Activated CD4-positive, alpha-beta T cell treated with anti-CD3 and anti-CD28 coated beads, Interleukin-2, amount 50 U/mL, for 4 hours (primary cell): ENCODE results near the gene MTA1.

ENCODE experiments used
- DNase-seq, 2 experiments: peaks; one replicate each; pipeline ENCODE4 v3.0.0-alpha.2; 2020

The MTA1 gene

DNA sequence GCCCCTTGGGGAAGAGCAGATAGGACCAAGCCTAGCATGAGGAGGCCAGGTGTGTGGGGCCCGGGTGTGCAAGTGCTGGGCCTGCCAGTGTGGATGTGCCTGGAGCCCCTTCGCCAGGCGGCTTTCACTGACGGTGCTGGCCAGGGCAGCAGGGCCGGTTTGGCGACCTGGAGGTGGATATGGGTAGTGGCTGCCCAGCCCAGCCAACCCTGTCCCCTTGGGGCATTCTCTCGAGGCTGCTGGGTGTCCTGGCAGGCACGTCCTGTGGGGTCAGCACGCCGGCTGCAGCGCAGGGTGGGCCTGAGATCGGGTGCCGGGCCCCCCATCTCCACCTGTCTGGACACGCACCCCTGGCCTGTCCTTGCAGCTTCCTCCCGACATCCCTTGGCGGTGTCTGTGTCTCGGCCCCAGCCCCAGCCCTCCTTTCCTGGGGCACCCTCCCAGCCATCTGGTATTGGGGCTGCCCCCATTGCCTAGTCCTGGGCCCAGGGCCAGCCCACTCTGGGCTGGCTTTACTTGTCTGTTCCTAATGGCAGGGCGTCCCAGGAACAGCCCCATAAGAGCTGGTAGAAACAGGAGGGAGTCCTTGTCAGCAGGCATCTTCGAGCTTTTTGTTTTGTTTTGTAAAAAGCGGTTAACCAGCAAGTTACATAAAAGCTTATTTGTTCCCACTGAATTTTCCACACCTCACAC is 47.8 kb downstream of the MTA1 start:
- no peak for DNase-seq

DNA sequence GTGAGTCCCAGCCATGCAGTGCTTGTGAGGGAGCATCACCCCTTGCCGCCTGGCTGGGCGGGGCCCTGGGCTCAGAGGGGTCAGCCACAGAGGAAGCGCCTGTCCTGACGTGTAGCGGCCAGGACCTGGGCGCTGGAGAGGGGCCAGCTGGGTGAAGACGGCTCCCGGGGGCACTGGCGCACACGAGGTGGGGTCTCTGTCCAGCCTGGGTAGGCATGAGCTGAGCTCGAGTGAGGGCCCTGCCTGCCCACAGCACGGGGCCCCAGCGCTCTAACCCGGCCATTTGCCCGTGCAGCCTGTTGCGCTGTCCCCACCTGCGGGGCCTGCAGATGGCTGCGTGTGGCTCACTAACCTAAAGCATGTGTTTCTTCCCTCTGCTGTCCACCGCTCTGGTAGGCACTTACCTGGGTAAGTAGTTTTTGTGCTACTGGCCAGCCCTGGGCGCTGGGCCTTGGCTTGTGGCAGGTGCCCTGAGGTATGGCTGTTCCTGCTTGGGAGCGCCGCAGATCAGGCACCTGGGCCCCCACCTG is 48.4 kb downstream of the MTA1 start:
- DNase-seq: no peak

DNA sequence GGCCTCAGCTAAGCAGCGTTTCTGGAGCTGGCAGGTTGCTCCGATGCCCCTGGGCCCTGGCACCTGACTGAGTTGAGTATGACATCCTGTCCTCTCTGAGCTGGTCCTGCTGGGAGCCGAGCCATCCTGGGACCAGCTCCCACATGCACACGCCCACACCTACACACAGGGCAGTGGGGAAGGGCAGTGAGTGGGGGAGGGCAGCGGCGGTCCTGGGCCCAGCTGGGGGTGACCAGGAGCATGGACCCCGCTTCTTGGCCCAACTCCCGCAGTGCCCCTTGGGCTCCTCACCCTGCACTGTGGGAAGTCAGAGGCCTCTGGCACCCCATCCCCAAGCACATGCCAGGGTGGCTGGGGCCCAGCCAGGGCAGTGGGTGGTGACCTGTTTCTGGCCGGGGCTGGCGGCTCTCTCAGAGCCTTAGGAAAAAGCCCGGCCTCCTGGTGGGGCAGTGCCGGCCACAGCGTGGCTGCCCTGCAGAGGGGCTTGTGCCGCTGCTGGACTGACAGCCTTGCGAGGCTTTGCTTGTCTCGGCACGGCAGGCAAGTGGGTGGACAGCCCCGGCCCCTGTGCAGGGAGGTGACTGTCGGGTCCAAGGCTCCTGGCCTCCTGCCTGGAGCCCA is 49.1 kb downstream of the MTA1 start:
- DNase-seq: no peak

DNA sequence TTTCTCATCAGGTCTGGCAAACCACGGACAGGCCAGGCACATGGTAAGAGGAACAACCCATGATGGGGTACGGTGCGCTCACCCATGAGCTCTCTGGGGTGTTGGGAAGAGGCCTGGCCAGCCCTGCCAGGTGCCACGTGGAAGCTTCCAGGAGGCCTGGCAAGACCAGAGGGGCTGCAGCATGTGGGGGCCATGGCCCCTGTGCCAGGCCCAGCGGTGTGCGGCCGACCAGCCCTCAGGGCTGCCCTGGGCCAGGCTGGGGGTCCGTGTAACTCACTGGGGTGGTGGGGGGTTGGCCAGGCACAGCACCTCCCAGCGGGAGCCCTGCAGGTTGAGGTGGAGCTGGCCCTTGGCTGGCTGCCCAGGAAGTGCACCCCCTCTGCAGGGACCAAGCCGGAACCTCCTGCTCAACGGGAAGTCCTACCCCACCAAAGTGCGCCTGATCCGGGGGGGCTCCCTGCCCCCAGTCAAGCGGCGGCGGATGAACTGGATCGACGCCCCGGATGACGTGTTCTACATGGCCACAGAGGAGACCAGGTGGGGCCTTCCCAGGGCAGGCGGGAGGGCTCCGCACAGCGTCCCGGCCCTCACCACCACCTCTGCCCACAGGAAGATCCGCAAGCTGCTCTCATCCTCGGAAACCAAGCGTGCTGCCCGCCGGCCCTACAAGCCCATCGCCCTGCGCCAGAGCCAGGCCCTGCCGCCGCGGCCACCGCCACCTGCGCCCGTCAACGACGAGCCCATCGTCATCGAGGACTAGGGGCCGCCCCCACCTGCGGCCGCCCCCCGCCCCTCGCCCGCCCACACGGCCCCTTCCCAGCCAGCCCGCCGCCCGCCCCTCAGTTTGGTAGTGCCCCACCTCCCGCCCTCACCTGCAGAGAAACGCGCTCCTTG is 50.1 kb downstream of the MTA1 start:
- DNase-seq: no peak

DNA sequence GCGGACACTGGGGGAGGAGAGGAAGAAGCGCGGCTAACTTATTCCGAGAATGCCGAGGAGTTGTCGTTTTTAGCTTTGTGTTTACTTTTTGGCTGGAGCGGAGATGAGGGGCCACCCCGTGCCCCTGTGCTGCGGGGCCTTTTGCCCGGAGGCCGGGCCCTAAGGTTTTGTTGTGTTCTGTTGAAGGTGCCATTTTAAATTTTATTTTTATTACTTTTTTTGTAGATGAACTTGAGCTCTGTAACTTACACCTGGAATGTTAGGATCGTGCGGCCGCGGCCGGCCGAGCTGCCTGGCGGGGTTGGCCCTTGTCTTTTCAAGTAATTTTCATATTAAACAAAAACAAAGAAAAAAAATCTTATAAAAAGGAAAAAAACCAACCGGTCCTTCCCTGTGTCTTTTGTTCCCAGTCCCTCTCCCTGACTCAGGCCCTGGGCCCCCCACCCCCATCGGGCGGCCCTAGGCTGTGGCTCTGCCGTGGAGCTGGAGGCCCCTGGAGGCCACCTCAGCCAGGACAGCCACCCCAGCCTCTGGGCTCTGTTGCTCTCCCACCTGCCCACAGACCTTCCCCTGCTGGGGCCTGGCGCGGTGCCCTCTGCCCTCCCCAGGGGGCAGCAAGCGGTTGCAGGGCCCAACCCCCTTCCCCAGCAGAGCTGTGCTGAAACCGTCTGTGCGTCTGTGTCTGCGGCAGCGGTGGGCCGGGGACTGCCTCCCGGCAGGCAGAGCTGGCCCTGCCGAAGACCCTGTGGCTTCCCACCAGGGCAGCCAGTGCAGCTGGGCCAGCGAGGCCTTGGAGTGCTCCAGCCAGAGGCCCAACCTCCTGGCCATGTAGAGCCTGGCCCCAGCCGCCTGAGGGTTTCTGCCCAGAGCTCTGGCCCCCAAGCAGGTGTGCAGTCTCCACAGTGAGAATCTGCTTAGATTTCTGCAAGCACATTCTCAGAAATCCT is 51.0 kb downstream of the MTA1 start:
- DNase-seq: no peak

DNA sequence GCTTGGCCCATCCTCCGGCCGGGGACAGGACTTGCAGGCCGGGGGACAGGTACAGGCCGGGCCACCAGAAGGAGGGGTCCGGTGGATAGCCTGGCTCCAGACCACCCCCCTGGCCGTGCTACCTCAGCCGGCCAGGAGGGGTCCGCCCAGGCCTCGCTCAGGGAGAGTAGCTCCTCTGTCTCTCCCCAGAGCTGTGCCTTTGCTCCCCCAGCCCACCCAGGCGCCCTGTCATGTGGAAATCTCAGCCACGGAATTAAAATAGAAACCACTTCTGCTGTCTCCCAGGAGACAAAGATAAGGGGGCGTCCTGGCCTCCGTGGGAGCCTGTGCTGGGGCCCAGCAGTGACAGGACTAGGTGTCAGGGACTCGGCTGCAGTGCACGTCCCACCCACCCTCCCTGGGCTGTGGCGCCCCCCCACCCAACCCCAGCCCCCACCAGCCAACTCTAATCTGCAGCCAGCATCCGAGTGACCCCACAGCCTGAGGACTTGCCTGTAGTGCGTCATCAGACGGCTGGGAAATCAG is 51.7 kb downstream of the MTA1 start:
- no peak for DNase-seq

DNA sequence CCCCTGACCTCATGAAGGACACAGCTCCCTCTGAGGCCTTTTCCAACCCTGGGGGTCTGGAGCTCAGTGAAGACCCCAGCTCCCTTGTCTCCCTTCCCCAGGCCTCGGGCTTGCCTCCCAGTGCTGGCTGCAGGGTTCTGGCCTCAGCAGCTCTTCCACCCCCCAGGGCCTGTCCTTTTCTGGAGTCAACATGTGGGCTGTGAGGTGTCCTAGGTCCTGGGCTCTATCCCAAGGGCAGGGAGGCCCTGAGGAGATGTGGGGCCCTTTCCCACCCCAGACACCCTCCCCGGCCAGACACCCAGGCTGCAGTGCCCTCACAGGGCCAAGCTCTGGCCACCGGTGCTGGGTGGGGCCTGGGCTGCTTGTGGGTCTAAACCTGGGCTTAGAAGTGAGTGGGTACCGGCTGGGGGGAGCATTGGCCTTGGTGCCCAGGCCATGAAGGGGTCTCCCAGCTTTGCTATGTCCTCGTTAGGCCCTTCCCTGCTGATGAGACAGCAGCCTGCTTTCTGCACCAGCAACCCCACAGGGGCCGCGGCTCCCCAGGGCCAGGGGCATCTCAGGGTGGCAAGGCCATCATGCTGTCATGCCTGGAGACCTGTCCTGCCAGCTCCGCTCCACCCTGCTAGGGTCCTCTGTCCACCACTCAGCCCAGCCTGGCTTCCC is 52.3 kb downstream of the MTA1 start:
- no peak for DNase-seq

DNA sequence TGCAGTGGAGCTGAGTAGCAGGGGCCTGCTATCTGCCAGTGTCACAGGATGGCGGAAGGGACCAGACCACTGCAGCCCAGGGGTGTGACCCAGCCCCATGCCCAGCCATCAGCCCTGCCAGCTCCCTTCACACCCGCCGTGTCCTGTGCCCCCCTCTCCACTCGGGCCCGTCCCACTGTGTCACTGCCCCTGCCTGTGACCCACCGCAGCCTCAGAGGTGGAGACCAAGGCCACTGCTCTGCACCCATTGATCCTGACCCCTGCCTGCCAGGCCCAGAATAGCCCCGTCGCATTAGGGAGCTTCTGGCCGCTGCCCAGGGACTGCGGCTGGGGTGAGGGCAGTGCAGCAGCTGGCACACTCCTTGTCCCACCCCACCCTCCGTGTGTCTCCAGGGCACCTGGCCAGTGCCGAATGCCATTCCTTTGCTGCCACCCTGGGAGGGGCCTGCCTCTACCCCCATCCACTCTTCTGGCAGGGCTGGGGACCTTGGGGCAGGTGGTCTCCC is 52.9 kb downstream of the MTA1 start:
- no peak for DNase-seq

DNA sequence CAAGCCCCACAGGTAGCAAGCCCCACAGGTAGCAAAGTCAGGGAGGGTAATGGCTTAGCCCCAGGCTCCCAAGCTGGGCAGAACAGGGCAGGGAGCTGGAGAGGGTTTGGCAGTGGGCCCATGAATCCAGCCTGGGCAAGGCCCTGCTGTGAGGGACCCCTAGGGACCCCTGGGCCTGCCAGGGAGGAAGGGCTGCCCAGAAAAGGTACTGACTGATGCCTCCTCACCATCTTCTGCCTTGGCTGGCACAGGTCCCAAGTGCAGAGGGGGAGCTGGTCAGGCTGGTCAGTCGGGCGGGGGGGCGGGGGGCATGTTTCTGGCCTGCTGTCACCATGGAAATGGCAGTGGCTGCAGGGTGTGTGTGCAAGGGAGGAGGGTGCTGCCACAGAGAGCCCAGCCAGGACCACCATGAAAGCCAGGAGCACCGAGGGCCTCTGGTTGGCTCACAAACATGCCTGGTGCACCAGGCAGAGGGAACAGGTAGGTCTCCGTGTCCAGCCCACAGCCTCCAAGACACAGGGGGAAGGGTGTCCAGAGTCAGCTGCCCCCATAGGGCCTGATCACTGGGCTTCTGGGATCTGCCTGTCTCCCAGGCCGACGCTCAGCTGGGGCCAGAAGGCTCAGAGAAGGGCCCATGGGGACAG is 53.5 kb downstream of the MTA1 start:
- DNase-seq: no peak

DNA sequence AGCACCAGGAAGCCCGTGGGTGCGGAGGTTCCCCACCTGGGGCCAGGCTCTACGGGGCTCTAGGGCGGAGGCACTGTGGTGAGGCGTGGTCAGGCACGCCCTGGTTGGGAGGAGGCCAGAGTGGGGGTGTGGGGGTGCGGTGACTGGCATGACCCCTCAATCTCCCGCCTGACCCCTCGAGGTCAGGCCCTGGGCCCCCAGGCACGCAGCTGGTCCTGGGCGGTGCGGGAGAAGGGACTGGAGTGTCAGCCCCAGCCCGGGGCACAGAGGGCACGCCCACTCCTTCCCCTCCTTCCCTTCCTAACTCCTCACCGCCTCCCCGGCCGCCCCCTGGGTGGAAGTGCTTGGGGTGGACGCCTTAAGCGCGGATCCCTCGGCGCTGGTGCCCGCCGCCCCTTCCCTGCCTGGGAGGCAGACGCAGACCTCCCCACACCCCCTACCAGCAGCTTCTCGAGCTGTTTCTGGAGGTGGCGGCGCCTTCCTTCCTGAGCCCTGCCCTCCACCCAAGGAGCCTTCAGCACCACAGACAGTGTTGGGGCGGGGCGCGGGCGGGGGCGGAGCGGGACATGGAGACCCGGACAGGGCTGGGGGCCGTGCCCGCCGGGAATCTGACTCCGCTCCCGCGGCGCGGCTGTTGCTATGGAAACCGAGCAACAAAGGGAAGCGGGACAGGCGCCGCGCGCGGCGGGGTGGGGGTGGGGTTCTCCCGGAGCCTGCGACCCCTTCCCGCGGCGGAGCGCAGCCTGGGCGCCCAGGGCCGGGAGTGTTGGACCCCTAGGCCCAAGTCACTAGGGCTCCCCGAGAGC is 54.3 kb downstream of the MTA1 start:
- DNase-seq: peak; percentile 68 to 70

DNA sequence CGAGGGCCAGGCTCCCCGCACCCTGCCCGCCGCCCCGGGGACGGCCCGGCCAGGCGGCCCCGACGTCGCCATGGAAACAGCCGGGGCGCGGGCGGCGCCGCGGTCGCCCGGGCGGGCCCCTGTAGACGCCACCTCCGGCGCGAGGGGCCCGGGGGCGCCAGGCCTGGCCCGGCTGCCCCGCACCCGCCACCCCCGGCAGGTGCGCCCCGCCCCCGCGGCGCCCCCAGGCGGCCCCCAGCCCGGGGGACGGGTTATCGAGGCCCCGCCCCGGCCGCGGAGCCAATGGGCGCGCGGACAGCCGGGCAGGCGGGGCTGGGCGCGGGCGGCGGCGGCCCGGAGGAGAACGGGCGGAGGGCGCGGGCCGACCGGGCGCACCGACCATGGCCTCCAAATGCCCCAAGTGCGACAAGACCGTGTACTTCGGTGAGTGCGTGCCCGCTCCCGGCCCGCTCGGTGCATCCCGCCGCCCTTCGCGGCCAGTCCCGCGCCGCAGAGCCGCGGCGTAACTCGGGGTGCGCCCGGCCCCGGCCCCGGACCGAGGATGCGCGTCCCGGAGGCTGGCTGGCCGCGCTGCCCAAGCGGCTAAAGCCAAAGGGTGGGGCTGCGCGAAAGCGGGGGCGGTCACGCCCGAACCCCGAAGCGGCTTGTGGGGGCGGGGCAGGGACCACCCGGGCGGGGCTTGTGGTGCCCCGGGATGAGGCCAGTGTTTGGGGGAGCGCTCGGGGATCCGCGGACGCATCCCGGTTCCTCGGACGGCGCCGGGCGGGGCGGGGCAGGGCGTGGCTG is 55.0 kb downstream of the MTA1 start, which contains the start of gene CRIP2:
CRIP2 (plus strand) TSS at position 339 of the 786 bp plus-strand sequence; CDS start at position 381, 42 bp downstream.
- no peak for DNase-seq

DNA sequence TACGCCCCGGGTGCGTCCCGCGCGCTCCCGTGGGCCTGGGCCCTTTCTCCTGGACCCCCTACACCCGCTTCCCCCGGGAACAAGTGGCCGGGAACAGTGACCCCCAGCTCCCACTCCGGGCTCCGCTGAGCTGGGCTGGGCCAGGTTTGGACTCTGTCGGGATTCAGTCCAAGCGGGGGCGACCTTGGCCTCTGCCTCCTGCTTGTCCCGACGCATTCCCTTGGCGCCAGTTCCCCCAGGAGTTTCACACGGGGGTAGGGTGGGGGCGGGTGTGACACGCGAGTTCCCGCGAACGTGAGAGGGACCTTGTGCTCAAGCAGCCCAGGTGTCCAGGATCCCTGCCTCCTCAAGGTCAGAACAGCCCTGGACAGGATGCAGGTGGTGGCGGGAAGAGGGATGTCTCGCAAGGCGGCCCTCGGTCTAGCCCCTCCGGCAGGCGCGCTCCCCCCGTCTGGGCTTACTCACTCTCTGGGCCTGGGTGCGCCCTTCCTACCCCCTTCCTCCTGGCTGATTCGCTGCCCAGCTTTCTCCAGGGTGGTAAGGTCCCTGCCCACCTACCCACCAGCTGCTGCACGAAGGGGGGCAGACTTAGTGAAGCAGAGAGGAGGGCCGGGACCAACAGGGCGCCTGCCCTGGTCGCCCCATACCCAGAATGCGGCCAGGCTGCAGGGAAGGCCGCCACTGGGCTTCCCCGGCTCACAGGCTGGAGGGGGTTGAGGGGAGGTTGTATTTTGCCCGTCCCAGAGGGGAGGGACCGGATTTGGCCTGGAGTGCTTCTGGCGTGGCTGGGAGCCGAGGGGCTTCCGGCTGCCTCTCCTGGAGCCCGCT is 55.9 kb downstream of the MTA1 start:
- DNase-seq: no peak

DNA sequence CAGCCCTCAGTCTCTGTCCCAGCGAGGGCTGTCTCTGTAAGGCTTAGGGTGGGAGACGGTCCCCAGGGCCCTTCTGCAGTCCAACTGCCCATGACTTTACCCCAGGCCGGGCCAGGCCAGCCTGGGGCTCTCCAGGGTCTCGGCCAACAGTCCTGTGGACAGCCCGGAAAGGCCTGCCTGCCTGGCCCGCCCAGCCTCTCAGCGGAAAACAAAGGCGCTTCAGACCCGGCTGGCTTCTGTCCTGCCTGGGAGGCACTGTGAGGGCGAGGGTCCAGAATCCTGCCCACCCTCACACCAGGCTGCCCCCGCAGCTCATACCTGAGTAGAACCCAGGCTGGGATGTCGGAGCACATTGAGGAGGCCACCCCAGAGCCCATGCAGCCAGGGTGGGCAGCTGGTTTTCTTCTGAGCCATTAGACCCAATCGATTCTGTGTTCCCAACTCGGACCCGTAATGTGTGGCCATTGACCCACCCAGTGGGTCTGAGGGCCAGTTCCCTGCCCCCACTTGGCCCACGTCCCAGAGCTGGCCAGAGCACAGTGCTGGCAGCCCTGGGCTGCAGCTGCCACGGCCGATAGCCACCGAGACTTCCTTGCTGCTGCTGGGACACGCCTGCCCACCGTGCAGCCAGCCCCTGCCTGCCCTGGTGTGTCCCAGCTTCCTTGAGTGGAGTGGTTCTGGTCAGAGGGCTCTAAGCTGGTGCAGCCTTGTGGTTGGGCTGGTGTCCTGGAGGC is 56.6 kb downstream of the MTA1 start:
- DNase-seq: no peak

DNA sequence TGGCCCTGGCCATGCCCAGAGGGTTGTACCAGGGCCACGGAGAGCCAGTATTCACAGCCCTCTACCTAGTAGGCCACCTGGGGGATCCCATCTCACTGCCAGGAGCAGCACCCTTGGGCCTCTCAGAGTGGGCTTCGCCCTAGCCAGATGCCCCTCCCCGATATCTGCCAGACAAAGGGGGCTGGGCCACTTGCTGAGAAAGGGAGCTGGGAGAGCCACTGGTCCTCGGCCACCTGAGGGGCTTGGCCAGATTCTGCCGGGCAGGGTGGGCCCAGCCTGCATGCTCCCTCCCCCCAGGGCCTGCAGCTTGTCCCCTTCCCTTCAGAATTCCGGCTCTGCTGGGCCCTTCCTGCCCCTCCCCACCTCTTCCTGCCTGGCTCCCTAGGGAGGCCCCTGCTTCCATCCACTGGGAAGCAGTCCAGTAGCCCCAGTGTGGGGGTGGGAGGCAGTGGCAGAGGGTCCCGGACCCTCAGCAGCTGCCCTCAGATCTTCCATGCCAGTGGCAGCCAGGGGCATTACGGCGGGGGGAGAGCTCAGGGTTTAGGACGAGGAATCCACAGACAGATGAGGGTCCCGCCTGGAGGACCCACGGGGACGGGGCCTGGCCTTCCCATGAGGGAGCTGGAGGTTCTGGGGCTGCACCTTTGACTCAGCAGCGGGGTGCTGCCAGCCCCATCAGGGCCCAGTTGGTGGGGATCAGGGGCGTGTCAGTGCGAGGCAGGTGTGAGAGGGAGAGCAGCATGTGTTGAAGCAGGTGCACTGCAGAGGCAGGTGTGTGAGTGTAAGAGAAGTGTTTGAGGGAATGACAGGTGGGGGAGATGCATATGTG is 57.4 kb downstream of the MTA1 start:
- DNase-seq: no peak

DNA sequence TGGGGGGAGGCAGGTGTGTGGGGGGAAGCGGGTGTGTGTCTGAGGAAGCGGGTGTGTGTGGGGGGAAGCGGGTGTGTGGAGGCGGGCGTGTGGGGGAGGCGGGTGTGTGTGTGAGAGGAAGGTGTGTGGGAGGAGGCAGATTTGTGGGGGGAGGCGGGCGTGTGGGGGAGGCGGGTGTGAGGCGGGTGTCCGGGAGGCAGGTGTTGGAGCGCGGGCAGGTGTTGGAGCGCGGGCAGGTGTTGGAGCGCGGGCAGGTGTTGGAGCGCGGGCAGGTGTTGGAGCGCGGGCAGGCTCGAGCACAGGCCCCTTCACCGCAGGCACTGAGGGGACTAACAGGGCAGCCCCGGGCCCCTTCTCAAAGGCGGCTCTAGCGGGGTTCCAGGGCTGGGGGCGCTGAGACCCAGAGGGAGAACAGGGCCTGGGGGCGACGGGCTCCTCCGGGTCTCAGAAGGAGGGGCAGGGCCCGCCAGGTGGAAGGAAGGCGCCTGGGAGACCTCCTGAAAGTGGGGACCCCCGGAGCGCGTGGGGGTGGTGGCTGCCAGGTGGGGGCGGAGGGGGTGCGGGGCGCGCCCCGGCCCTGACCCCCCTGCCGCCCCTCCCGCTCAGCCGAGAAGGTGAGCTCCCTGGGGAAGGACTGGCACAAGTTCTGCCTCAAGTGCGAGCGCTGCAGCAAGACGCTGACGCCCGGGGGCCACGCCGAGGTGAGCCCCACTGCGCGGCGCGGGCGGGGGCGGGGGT is 58.2 kb downstream of the MTA1 start:
- peak; percentile 60 to 67 for DNase-seq
